Measurements from ENCODE around the gene TMTC2. TPM values are rescaled to one million over a fixed set of nuclear protein-coding genes. Genes with fewer than 3 reads are reported as not detected.

Gene TMTC2
- total and polyA plus RNA-seq, 2 donors (not counting 1 experiment from before 2014, with no cell fraction given), result 2.4 to 3.2 TPM

GRCh38 chr12:82968631-82969367, 282.1 kb downstream of the TMTC2 start:
- no peaks in the 10 kb centered on the region for H3K9me3 Mint-ChIP-seq (ENCODE audit: insufficient read depth)
- TF ChIP-seq EZH2 (IDR thresholded peaks at IDR 0.05; ENCODE audit: borderline replicate concordance, insufficient read depth, low read depth, low read length, poor library complexity, severe bottlenecking) (no peak), CTCF (IDR thresholded peaks at IDR 0.05) (no peak)
- POLR2A ChIA-PET, result no interaction called here

DNA sequence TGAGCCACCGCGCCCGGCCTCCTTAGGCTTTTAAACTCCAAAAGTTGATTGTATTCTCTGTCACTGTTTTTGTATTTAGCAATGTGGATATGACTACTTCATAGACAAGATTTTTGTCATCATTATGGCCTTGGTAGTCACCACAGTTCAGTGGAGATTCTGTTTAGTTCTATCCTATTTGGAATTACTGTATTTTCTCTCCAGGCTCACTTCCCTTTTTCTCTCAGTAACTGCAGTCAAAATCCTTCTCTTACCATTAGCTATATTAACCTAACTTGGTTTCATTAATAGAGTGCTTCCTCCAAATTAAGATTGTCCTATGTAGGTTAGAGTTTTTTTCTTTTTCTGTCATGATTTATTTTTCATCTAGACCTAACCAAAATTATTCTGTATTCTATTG, 283.9 kb downstream of the TMTC2 start:
- H3K27me3 ChIP-seq (replicated peaks in 1 of 4; ENCODE audit: control extremely low read depth in 1 of 4, control insufficient read depth in 3 of 4, insufficient read depth in 4 of 4, low read length in 3 of 4), result no peaks in the 10 kb centered on the region
- no peak overlapping the region for H3K9ac ChIP-seq (ENCODE audit: low read length)
- no peak overlapping the region for H3K27ac ChIP-seq (ENCODE audit: low read length in 2 of 2)
- H3K9me3 ChIP-seq (ENCODE audit: control extremely low read depth in 1 of 3, control insufficient read depth in 2 of 3, insufficient read depth in 1 of 3, low read length in 2 of 3), result no peaks in the 10 kb centered on the region
- POLR2A ChIA-PET, result no interaction called here
- Mint-ChIP-seq H3K4me1 (no peaks in the 10 kb centered on the region), H3K27ac (no peak overlapping the region), H3K9me3 (ENCODE audit: insufficient read depth) (no peaks in the 10 kb centered on the region), H3K4me3 (no peak overlapping the region), H3K27me3 (no peaks in the 10 kb centered on the region)
- TF ChIP-seq EZH2 (IDR thresholded peaks at IDR 0.05; ENCODE audit: borderline replicate concordance, insufficient read depth, low read depth, low read length, poor library complexity, severe bottlenecking) (no peak), CTCF (IDR thresholded peaks at IDR 0.05) (no peak)
- H3K79me2 ChIP-seq (ENCODE audit: control insufficient read depth, insufficient read depth, low read length), result no peaks in the 10 kb centered on the region
- intact Hi-C loops (cut with micrococcal nuclease), result no loop called here
- H3K36me3 ChIP-seq (replicated peaks in 1 of 2; ENCODE audit: control extremely low read depth in 1 of 2, control insufficient read depth in 1 of 2, extremely low read depth in 1 of 2, insufficient read depth in 2 of 2, low read length in 1 of 2), result no peaks in the 10 kb centered on the region
- H3K4me3 ChIP-seq (ENCODE audit: control extremely low read depth in 1 of 5, extremely low read depth in 1 of 5, insufficient read depth in 1 of 5, low read depth in 2 of 5, low read length in 4 of 5), result no peak overlapping the region
- no peaks in the 10 kb centered on the region for H3K4me1 ChIP-seq (ENCODE audit: control insufficient read depth in 2 of 2, insufficient read depth in 2 of 2, low read length in 2 of 2)
- no CpG with 5 or more reads among the region's 3 CpGs for WGBS (ENCODE audit: insufficient coverage)
- H4K20me1 ChIP-seq (ENCODE audit: control insufficient read depth, insufficient read depth, low read length, poor library complexity, severe bottlenecking), result no peaks in the 10 kb centered on the region
- no peak overlapping the region for H2AFZ ChIP-seq (ENCODE audit: insufficient read depth, low read depth, low read length, poor library complexity, severe bottlenecking)
- no peak overlapping the region for H3K4me2 ChIP-seq (replicated peaks; ENCODE audit: low read depth, low read length, poor library complexity, severe bottlenecking)
- ATAC-seq (ENCODE audit: low read depth) (no peak), DNase-seq (no peak)
- CTCF ChIA-PET, result no interaction called here

More at GRCh38 chr12:82968631-82969367, 282.1 kb downstream of the TMTC2 start:
- H3K27me3 Mint-ChIP-seq, result no peaks in the 10 kb centered on the region
- CTCF ChIA-PET, result no interaction called here
- Histone ChIP-seq H4K20me1 (ENCODE audit: control insufficient read depth, insufficient read depth, low read length, poor library complexity, severe bottlenecking) (no peaks in the 10 kb centered on the region), H3K79me2 (ENCODE audit: control insufficient read depth, insufficient read depth, low read length) (no peaks in the 10 kb centered on the region), H2AFZ (ENCODE audit: insufficient read depth, low read depth, low read length, poor library complexity, severe bottlenecking) (no peak overlapping the region), H3K27me3 (replicated peaks in 1 of 4; ENCODE audit: control extremely low read depth in 1 of 4, control insufficient read depth in 3 of 4, insufficient read depth in 4 of 4, low read length in 3 of 4) (no peaks in the 10 kb centered on the region), H3K27ac (ENCODE audit: low read length in 2 of 2) (no peak overlapping the region), H3K4me1 (ENCODE audit: control insufficient read depth in 2 of 2, insufficient read depth in 2 of 2, low read length in 2 of 2) (no peaks in the 10 kb centered on the region), H3K36me3 (replicated peaks in 1 of 2; ENCODE audit: control extremely low read depth in 1 of 2, control insufficient read depth in 1 of 2, extremely low read depth in 1 of 2, insufficient read depth in 2 of 2, low read length in 1 of 2) (no peaks in the 10 kb centered on the region), H3K9ac (ENCODE audit: low read length) (no peak overlapping the region), H3K4me2 (replicated peaks; ENCODE audit: low read depth, low read length, poor library complexity, severe bottlenecking) (no peak overlapping the region), H3K4me3 (ENCODE audit: control extremely low read depth in 1 of 5, extremely low read depth in 1 of 5, insufficient read depth in 1 of 5, low read depth in 2 of 5, low read length in 4 of 5) (no peak overlapping the region), H3K9me3 (ENCODE audit: control extremely low read depth in 1 of 3, control insufficient read depth in 2 of 3, insufficient read depth in 1 of 3, low read length in 2 of 3) (no peaks in the 10 kb centered on the region)
- DNase-seq (no peak), ATAC-seq (ENCODE audit: low read depth) (no peak)
- H3K27ac Mint-ChIP-seq, result no peak overlapping the region
- H3K4me1 Mint-ChIP-seq, result no peaks in the 10 kb centered on the region
- WGBS (ENCODE audit: insufficient coverage), result 100% methylated on average over 1 of the region's 3 CpGs
- intact Hi-C loops (cut with micrococcal nuclease), result no loop called here
- no peak overlapping the region for H3K4me3 Mint-ChIP-seq

Data from B cell (primary cell).